ENCODE results near the gene DCP2. TPM values are rescaled to one million over a fixed set of nuclear protein-coding genes. Genes with fewer than 3 reads are reported as not detected.

The DCP2 gene
- total RNA-seq, 1 experiment from 2014 or later = 186 TPM

- no peak for TF ChIP-seq FOXJ3 (CRISPR knock-in tag; IDR thresholded peaks at IDR 0.05; ENCODE audit: borderline replicate concordance)
- TF ChIP-seq USF2 (CRISPR knock-in tag; IDR thresholded peaks at IDR 0.05) = no peak
- TF ChIP-seq ETV6 (CRISPR knock-in tag; IDR thresholded peaks at IDR 0.05) = no peak
- no peak for TF ChIP-seq CTCF (IDR thresholded peaks at IDR 0.05)
- TF ChIP-seq ZNF232 (CRISPR knock-in tag; IDR thresholded peaks at IDR 0.05) = no peak
- no peak for TF ChIP-seq ZNF317 (CRISPR knock-in tag; IDR thresholded peaks at IDR 0.05; ENCODE audit: borderline replicate concordance, low read depth)
- no peak for TF ChIP-seq HMGXB4 (CRISPR knock-in tag; IDR thresholded peaks at IDR 0.05)
- no peak for TF ChIP-seq CBFB (CRISPR knock-in tag; IDR thresholded peaks at IDR 0.05; ENCODE audit: low read depth)
- no peak for TF ChIP-seq FOXP4 (CRISPR knock-in tag; IDR thresholded peaks at IDR 0.05)
- TF ChIP-seq E2F5 (CRISPR knock-in tag; IDR thresholded peaks at IDR 0.05) = no peak
- TF ChIP-seq ZNF138 (CRISPR knock-in tag; conservative IDR thresholded peaks at IDR 0.05) = no peak
These were observed 38.3 kb upstream of the DCP2 start (continued) for GRCh38 chr5:112938286-112938685.

- Mint-ChIP-seq H3K27ac (no peak overlapping the region), H3K27me3 (ENCODE audit: low read depth) (no peaks in the 10 kb centered on the region; the same call in 1 of the 2 replicates), H3K4me3 (no peak overlapping the region), H3K36me3 (no peaks in the 10 kb centered on the region), H3K4me1 (no peaks in the 10 kb centered on the region), H3K9me3 (no peaks in the 10 kb centered on the region)
- DNase-seq (ENCODE audit: low spot score) (no peak), ATAC-seq (no peak)
- TF ChIP-seq HMGA2 (CRISPR knock-in tag; IDR thresholded peaks at IDR 0.05) (no peak), ZNF281 (CRISPR knock-in tag; IDR thresholded peaks at IDR 0.05) (no peak), CREM (CRISPR knock-in tag; IDR thresholded peaks at IDR 0.05) (no peak), JUN (CRISPR knock-in tag; IDR thresholded peaks at IDR 0.05) (no peak), MLX (CRISPR knock-in tag; IDR thresholded peaks at IDR 0.05) (no peak)
- POLR2A ChIA-PET = interaction anchor here (1.3 kb wide), 1 partner anchor 36 kb away, joined by 4 read pairs; the partner anchor contains the start of gene DCP2
- CTCF ChIA-PET = interaction anchor here (0.5 kb wide), 1 partner anchor 93 kb away, joined by 5 read pairs; no protein-coding TSS in a partner anchor
These were observed 35.9 kb upstream of the DCP2 start for GRCh38 chr5:112940670-112941069.

All from WTC11 (cell line).